ENCODE measurements around the gene SMIM36. TPM values are rescaled to one million over a fixed set of nuclear protein-coding genes. Genes with fewer than 3 reads are reported as not detected.
"Not testable (repeated sequence)": the region's sequence is repeated elsewhere in the genome, so short reads cannot be mapped to it uniquely, and the experiment has no call there.

Gene SMIM36
- total RNA-seq, 1 donor from 2014 or later = not detected

DNA sequence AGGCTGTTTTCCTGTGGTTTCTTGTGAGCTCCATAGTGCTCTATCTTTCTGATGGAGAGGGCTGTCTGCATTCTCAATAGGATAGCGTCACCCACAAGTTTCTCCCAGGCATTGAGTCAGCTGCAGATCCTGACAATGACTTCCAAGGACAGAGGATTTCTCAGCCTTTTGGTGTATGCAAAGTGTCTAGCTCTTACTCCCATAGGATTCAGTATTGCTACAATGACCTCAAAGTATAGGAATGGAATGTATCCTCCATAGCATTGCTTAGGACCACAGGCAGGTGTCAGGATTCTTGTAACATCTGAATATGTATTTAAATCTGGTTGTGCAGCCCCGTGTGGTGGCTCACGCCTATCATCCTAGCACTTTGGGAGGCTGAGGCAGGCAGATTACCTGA, 32.3 kb downstream of the SMIM36 start:
- H3K27ac Mint-ChIP-seq (ENCODE audit: unreplicated experiment) = no peak overlapping the region
- no peak overlapping the region for H3K4me3 Mint-ChIP-seq (ENCODE audit: unreplicated experiment)
- DNase-seq (ENCODE audit: low spot score) = no peak
- H3K36me3 Mint-ChIP-seq (ENCODE audit: low read depth) = no peaks in the 10 kb centered on the region
- H3K4me1 Mint-ChIP-seq (ENCODE audit: low read depth) = no peaks in the 10 kb centered on the region
- H3K27me3 Mint-ChIP-seq (ENCODE audit: low read depth) = peaks cover 6% of the 10 kb centered on the region
- no peaks in the 10 kb centered on the region for H3K9me3 Mint-ChIP-seq (ENCODE audit: low read depth)
- TF ChIP-seq, protein P1, sequence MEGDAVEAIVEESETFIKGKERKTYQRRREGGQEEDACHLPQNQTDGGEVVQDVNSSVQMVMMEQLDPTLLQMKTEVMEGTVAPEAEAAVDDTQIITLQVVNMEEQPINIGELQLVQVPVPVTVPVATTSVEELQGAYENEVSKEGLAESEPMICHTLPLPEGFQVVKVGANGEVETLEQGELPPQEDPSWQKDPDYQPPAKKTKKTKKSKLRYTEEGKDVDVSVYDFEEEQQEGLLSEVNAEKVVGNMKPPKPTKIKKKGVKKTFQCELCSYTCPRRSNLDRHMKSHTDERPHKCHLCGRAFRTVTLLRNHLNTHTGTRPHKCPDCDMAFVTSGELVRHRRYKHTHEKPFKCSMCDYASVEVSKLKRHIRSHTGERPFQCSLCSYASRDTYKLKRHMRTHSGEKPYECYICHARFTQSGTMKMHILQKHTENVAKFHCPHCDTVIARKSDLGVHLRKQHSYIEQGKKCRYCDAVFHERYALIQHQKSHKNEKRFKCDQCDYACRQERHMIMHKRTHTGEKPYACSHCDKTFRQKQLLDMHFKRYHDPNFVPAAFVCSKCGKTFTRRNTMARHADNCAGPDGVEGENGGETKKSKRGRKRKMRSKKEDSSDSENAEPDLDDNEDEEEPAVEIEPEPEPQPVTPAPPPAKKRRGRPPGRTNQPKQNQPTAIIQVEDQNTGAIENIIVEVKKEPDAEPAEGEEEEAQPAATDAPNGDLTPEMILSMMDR (IDR thresholded peaks at IDR 0.05) = no peak

DNA sequence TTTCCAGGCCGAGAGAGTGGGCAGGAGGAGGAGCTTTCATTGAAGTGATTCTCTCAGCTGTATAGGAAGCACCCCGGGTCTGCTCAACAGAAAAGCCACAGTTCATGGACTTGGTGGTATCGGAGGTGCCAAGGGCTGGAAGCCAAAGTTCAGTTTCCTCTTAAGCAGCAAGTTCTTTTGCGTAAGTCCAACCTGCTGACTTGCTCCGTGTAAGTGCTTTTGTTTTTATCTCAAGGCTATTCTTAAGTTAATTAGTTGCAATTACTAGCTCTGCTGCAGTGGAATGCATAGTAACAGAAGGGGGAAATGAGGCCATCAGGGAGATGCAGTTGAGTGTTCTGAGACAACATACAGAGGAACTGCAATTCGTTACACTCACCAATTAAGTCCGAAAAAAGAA, 44.6 kb downstream of the SMIM36 start:
- no peak for DNase-seq (ENCODE audit: low spot score)
- Mint-ChIP-seq H3K36me3 (ENCODE audit: low read depth) (no peaks in the 10 kb centered on the region), H3K27me3 (ENCODE audit: low read depth) (no peaks in the 10 kb centered on the region), H3K9me3 (ENCODE audit: low read depth) (no peaks in the 10 kb centered on the region), H3K27ac (ENCODE audit: unreplicated experiment) (no peak overlapping the region), H3K4me1 (ENCODE audit: low read depth) (no peaks in the 10 kb centered on the region), H3K4me3 (ENCODE audit: unreplicated experiment) (no peak overlapping the region)
- TF ChIP-seq, protein P1 (IDR thresholded peaks at IDR 0.05) = no peak

- not testable (repeated sequence) for H3K9me3 Mint-ChIP-seq (ENCODE audit: low read depth); H3K4me1 Mint-ChIP-seq (ENCODE audit: low read depth); H3K27me3 Mint-ChIP-seq (ENCODE audit: low read depth); DNase-seq (ENCODE audit: low spot score); H3K36me3 Mint-ChIP-seq (ENCODE audit: low read depth); H3K4me3 Mint-ChIP-seq (ENCODE audit: unreplicated experiment); H3K27ac Mint-ChIP-seq (ENCODE audit: unreplicated experiment)
Measured at GRCh38 chr17:55465771-55466170, 45.5 kb downstream of the SMIM36 start.

DNA sequence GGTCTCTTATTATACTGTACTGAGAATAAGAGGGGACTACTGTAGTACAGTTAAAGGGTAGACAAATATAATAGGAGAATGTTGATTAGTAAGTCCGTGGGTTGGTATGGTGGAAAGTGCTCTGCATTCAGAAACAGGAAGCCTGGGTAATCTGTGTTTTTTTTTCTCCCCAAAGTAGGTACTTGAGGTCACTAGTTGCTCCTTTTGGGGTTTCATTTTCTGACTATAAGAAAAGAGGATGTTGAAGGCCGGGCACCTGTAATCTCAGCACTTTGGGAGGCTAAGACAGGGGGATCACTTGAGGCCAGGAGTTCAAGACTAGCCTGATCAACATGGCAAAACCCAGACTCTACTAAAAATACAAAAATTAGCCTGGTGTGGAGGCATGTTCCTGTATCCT, 47.7 kb downstream of the SMIM36 start:
- Mint-ChIP-seq H3K9me3 (ENCODE audit: low read depth) (no peaks in the 10 kb centered on the region), H3K4me1 (ENCODE audit: low read depth) (no peaks in the 10 kb centered on the region), H3K27ac (ENCODE audit: unreplicated experiment) (no peak overlapping the region), H3K27me3 (ENCODE audit: low read depth) (no peaks in the 10 kb centered on the region), H3K4me3 (ENCODE audit: unreplicated experiment) (no peak overlapping the region), H3K36me3 (ENCODE audit: low read depth) (no peaks in the 10 kb centered on the region)
- TF ChIP-seq, protein P1 (IDR thresholded peaks at IDR 0.05) = no peak
- no peak for DNase-seq (ENCODE audit: low spot score)

DNA sequence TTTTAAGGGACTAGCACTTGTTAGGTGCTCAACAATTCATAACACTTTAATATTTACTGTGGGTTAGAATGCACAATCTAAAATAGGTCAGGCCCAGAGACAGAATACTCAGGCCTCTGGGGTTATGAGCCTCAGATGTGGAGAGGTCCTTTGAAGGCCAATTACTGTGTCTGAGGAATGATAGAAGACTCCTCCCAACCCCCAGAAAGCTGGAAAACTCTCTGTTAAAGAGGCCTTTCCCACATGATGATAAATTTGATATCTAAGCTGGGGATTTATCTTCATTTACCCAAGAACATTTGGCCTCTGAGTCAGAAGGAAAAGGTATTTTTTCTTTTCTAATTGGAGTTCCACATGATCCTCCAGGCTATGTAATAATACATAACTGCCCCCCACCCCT, 48.5 kb downstream of the SMIM36 start:
- no peak overlapping the region for H3K4me3 Mint-ChIP-seq (ENCODE audit: unreplicated experiment)
- H3K4me1 Mint-ChIP-seq (ENCODE audit: low read depth) = no peaks in the 10 kb centered on the region
- H3K27me3 Mint-ChIP-seq (ENCODE audit: low read depth) = no peaks in the 10 kb centered on the region
- no peaks in the 10 kb centered on the region for H3K9me3 Mint-ChIP-seq (ENCODE audit: low read depth)
- H3K27ac Mint-ChIP-seq (ENCODE audit: unreplicated experiment) = no peak overlapping the region
- TF ChIP-seq, protein P1 (IDR thresholded peaks at IDR 0.05) = no peak
- DNase-seq (ENCODE audit: low spot score) = no peak
- H3K36me3 Mint-ChIP-seq (ENCODE audit: low read depth) = no peaks in the 10 kb centered on the region

DNA sequence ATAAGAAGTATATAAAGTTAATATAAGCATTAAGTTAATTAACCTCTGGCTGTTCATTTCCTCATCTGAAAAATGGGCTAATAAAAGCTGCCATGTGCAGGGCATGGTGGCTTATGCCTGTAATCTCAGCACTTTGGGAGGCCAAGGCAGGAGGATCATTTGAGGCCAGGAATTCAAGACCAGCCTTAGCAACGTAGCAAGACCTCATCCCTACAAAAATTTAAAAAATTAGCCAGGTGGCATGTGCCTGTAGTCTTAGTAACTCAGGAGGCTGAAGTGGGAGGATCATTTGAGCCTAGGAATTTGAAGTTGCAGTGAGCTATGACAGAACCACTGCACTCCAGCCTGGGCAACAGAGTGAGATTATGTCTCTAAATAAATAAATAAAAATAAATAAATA, 49.0 kb downstream of the SMIM36 start:
- Mint-ChIP-seq H3K27me3 (ENCODE audit: low read depth) (no peaks in the 10 kb centered on the region), H3K27ac (ENCODE audit: unreplicated experiment) (no peak overlapping the region), H3K9me3 (ENCODE audit: low read depth) (no peaks in the 10 kb centered on the region), H3K4me1 (ENCODE audit: low read depth) (no peaks in the 10 kb centered on the region), H3K36me3 (ENCODE audit: low read depth) (no peaks in the 10 kb centered on the region), H3K4me3 (ENCODE audit: unreplicated experiment) (no peak overlapping the region)
- TF ChIP-seq, protein P1 (IDR thresholded peaks at IDR 0.05) = no peak
- DNase-seq (ENCODE audit: low spot score) = no peak
